MM.1S (cell line): Measurements from ENCODE around the gene POLR1A.

Source experiments
- EZH2 ChIP-seq: fragments of 300-600 bp; sonication (generic); optimal IDR thresholded peaks from 2 replicates; pipeline ENCODE3; 2017; ENCODE audit warnings: low read depth, mild to moderate bottlenecking, antibody characterized with exemption, low read length, mixed read lengths
- EZH2phosphoT487 ChIP-seq: fragments of 300-600 bp; sonication (generic); IDR thresholded peaks from 2 replicates; pipeline ENCODE4 v1.6.1; 2018; ENCODE audit warnings: antibody characterized with exemption, low read length
- TF ChIP-seq, protein P1 (sequence below): fragments of 300-600 bp; sonication (generic); IDR thresholded peaks from 2 replicates; pipeline ENCODE4 v1.5.1; 2016; ENCODE audit warnings: antibody characterized with exemption, low read length, mixed read lengths

DNA sequence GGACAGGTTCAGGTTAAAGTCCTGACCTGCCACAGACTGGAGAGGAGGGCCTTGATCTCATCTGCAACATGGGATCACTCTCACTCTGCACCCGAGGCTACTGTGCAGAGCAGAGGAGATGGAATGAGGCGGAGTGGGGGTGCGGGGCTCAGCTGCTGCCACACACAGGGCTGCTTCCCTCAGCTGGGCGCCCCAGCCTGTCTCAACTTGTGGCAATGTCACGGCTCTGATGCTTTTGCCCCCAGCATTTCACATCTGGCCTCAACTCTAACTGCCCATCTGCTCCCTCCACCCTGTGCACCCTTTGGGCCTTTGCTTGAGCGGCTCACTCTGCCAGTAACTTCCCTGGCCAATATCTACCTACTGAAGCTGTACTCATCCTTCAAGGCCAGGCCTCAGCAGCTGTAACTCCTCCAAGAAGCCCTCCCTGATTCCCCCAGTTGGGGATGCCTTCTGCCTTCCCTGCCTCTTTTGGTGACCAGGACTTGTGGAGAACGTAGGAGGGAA is 70.3 kb downstream of the POLR1A start:
- TF ChIP-seq, protein P1, sequence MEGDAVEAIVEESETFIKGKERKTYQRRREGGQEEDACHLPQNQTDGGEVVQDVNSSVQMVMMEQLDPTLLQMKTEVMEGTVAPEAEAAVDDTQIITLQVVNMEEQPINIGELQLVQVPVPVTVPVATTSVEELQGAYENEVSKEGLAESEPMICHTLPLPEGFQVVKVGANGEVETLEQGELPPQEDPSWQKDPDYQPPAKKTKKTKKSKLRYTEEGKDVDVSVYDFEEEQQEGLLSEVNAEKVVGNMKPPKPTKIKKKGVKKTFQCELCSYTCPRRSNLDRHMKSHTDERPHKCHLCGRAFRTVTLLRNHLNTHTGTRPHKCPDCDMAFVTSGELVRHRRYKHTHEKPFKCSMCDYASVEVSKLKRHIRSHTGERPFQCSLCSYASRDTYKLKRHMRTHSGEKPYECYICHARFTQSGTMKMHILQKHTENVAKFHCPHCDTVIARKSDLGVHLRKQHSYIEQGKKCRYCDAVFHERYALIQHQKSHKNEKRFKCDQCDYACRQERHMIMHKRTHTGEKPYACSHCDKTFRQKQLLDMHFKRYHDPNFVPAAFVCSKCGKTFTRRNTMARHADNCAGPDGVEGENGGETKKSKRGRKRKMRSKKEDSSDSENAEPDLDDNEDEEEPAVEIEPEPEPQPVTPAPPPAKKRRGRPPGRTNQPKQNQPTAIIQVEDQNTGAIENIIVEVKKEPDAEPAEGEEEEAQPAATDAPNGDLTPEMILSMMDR, result no peak
- no peak for TF ChIP-seq EZH2
- no peak for TF ChIP-seq EZH2phosphoT487
